Lower leg skin (tissue), 4 donors: ENCODE measurements around the gene CRHR2. TPM values are rescaled to one million over a fixed set of nuclear protein-coding genes. Genes with fewer than 3 reads are reported as not detected.

Source experiments
- DNase-seq, 2 donors: peaks; one replicate each; pipeline ENCODE4 v3.0.0-alpha.2; 2019; ENCODE audit warnings: low spot score in 2 of 2
- H3K4me3 ChIP-seq: fragments of 200-600 bp; sonication (generic); 2 replicates; pipeline ENCODE4 v1.5.1; 2017; ENCODE audit warnings: mild to moderate bottlenecking, low read depth; ENCODE audit not compliant: poor library complexity, severe bottlenecking
- POLR2A ChIP-seq, 2 donors: fragments of 450-650 bp; IDR thresholded peaks; one replicate each; pipeline ENCODE4 v1.6.1; 2016 to 2017; ENCODE audit warnings: antibody characterized with exemption in 2 of 2, mild to moderate bottlenecking in 1 of 2, moderate library complexity in 1 of 2
- WGBS, 2 donors: methylation state at CpG; one replicate each; pipeline ENCODE4 v1.1.5; 2018; 5-methylcytosine and 5-hydroxymethylcytosine counted together
- intact Hi-C: fragments of 100-400 bp; cut with DNase I; formaldehyde crosslinking; loops from one replicate; pipeline ENCODE4 v1.15.0; 2023; ENCODE audit warnings: low total_unique reads
- total RNA-seq, 4 donors: library from RNA; depleted of rRNA; stranded (reverse); fragments of >200 nt; gene quantifications; one replicate each; pipeline ENCODE4 v1.1.0, GENCODE V29; 2016
- TF ChIP-seq, protein P1 (sequence below), 3 donors: fragments of 450-650 bp; IDR thresholded peaks; one replicate each; pipeline ENCODE4 v1.5.1; 2016; ENCODE audit warnings: antibody characterized with exemption in 3 of 3, mild to moderate bottlenecking in 3 of 3, moderate library complexity in 2 of 3

CRHR2 gene
- total RNA-seq, 4 donors from 2014 or later: 0.45 TPM; not detected in 3

DNA sequence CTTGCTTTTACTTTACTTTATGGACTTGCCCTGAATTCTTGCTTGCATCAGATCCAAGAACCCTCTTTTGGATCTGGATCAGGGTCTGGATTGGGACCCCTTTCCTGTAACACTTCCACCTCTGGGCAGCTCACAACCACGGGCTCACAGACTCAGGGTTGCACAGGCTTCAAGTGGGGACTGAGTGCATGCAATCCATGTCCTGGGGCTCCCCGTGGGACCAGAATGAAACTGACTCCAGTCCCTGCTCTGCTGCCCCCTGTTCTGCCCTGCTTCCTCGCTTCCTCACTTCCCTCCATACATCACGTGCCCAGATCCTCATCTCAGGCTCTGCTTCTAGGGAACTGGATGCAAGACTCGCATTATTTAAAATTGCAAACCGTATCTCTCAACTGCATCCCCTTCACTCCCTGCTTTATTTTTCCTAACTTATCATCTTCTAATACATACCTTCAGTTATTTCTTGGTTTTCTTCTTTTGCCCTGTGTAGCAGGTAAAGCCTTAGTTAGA is 46.4 kb upstream of the CRHR2 start:
- WGBS, 2 donors: 68 to 71% methylated on average over 6 of the region's 6 CpGs
- H3K4me3 ChIP-seq: no peak overlapping the region
- TF ChIP-seq, protein P1, sequence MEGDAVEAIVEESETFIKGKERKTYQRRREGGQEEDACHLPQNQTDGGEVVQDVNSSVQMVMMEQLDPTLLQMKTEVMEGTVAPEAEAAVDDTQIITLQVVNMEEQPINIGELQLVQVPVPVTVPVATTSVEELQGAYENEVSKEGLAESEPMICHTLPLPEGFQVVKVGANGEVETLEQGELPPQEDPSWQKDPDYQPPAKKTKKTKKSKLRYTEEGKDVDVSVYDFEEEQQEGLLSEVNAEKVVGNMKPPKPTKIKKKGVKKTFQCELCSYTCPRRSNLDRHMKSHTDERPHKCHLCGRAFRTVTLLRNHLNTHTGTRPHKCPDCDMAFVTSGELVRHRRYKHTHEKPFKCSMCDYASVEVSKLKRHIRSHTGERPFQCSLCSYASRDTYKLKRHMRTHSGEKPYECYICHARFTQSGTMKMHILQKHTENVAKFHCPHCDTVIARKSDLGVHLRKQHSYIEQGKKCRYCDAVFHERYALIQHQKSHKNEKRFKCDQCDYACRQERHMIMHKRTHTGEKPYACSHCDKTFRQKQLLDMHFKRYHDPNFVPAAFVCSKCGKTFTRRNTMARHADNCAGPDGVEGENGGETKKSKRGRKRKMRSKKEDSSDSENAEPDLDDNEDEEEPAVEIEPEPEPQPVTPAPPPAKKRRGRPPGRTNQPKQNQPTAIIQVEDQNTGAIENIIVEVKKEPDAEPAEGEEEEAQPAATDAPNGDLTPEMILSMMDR (IDR thresholded peaks at IDR 0.05): no peak
- no peak for TF ChIP-seq POLR2A (IDR thresholded peaks at IDR 0.05)
- DNase-seq: no peak
- intact Hi-C loops: no loop called here

DNA sequence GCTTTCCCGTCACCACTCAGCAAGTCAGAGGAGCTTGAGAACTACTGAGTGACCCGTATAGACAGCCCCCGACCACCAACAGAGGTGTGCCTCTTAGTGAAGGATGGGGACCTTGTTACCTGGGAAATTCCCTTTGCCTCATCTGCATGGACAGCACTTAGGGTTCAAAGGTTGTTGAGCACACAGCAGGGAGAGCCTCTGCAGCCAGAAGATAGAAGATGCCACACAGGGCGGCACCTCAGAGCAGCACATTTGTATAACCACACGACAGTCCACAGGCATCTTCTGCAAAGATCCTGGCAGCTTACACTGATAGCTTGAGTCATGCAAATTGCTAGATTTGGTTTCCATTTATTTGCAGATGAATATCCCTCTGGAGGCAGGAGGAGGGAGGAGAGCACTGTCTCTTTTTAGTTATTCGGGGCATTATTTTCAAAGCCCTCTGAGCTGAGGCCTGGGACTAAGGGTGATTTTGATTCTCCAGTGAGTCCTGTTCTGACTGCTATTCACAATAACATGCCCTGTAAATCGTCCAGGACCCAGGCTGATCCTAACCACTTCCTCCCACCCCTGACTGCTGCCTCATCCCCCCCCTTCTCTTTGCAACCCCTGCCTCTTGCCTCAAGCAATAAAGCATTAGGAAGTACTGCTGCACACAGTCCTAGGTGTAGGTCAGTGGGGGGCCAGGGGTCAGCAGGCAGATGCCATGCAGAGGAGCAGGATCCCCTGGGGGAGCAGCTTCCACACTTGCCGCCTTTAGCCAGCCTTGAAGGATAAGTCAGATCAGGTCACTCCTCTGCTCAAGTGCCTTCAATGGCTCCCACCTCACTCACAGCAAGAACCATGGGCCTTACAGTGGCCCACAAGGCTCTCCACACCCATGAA is 45.0 kb upstream of the CRHR2 start:
- no peak overlapping the region for H3K4me3 ChIP-seq

DNA sequence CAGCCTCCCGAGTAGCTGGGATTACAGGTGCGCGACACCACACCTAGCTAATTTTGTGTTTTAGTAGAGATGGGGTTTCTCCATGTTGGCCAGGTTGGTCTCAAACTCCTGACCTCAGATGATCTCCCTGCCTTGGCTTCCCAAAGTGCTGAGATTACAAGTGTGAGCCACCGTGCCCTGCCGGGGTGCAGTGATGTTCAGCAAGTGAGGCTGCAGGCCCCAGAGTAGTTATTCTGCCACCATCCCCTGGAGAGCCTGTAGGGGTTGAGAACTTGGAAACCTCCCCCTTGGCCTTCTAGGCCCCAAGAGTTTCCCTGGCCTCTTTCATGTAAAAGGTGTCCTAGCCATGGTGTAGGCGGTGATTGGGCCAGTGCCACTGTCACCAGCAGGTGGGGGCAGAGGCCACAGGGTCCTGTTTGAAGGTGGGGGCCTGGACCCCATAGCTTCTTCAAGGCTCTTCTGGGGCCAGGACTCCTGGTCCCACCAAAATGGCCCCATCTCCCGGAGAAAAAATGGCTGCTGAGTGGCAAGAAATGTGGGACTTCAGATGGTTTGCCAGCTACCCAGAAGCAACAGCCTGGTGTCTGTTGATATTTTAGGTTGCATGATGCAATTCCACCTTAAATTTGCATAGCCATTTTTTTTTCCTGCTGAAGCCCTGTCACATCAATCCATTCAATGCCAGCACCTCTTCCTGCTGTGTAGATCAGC is 44.2 kb upstream of the CRHR2 start:
- no peak overlapping the region for H3K4me3 ChIP-seq
- TF ChIP-seq POLR2A (IDR thresholded peaks at IDR 0.05): no peak
- TF ChIP-seq, protein P1 (IDR thresholded peaks at IDR 0.05): no peak
- WGBS, 2 donors: 96 to 100% methylated on average over 6 to 7 of the region's 7 CpGs
- DNase-seq: no peak
- intact Hi-C loops: no loop called here

More for the DNA sequence above, 45.0 kb upstream of the CRHR2 start:
- intact Hi-C loops: no loop called here
- 48 to 54% methylated on average over 8 of the region's 8 CpGs for WGBS, 2 donors
- DNase-seq: no peak
- no peak for TF ChIP-seq POLR2A (IDR thresholded peaks at IDR 0.05)

DNA sequence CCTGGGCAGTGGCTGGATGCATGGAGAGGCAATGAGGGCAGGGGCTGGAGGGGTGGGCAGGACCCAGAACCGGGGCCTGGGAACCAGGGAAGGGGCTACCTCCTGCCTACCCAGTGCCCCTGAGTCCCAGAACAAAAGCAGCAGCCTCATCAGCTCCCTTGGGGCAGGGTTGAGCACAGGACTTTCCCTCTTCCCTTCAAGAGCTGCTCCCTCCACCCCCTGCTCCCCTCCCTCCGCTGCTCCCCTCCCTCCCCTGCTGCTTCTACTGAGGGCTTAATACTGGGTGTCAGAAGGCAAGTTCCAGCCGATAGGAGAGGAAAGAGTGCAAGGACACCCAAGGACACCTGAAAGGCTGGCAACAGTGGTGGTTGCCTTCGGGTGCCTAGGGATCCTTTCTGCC is 41.5 kb upstream of the CRHR2 start:
- TF ChIP-seq POLR2A (IDR thresholded peaks at IDR 0.05): no peak
- TF ChIP-seq, protein P1 (IDR thresholded peaks at IDR 0.05): no peak
- no peak overlapping the region for H3K4me3 ChIP-seq
- intact Hi-C loops: no loop called here
- DNase-seq: no peak
- 60 to 75% methylated on average over 4 of the region's 4 CpGs for WGBS, 2 donors

DNA sequence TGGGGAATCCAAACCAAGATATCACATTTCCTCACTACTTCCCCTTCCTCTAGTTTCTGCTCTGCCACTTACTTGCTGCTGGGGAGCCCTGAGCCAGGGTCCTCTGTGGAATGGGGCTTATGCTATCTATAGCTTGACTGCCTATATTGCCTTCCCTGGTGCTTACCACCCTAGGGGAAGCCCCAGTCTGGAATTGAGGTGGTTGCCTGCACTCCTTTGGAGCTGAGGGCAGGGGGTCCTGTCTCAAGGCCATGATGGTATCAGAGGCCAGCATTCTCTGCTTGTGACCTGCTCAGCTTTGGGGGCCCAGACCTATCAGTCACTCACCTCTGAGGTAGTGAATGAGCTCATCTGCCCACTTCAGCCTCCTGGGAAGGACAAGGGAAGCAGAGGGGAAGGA is 40.4 kb upstream of the CRHR2 start:
- TF ChIP-seq, protein P1 (IDR thresholded peaks at IDR 0.05): no peak
- TF ChIP-seq POLR2A (IDR thresholded peaks at IDR 0.05): no peak
- no peak for DNase-seq
- intact Hi-C loops: no loop called here
- no peak overlapping the region for H3K4me3 ChIP-seq

DNA sequence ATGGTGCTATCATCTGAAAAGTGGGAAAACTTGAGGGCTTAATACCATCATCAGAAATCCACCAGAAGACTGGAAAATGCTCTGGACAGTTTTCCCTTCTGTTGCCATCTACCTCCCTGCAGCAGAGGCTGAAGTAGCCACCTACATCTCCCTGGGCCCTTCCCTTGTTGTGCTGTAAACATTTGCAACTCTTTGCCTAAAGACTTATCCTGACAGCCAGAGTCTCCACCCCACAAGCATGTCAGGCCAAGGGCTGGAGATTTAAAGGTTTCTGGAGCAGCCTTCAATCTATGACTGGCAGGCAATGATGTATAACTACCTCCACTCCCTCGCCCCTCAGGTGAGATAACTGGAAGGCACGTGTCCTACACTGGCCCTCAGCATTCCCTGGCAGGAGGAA is 39.9 kb upstream of the CRHR2 start:
- intact Hi-C loops: no loop called here
- no peak for DNase-seq
- no peak overlapping the region for H3K4me3 ChIP-seq
- WGBS, 2 donors: 52 to 69% methylated on average over 2 of the region's 2 CpGs
- TF ChIP-seq POLR2A (IDR thresholded peaks at IDR 0.05): no peak
- TF ChIP-seq, protein P1 (IDR thresholded peaks at IDR 0.05): no peak
